ENCODE results near the gene WNT6. TPM values are rescaled to one million over a fixed set of nuclear protein-coding genes. Genes with fewer than 3 reads are reported as not detected.

Gene WNT6
- total RNA-seq, 4 donors from 2014 or later: 1.3 to 4.2 (median 4.0) TPM

DNA sequence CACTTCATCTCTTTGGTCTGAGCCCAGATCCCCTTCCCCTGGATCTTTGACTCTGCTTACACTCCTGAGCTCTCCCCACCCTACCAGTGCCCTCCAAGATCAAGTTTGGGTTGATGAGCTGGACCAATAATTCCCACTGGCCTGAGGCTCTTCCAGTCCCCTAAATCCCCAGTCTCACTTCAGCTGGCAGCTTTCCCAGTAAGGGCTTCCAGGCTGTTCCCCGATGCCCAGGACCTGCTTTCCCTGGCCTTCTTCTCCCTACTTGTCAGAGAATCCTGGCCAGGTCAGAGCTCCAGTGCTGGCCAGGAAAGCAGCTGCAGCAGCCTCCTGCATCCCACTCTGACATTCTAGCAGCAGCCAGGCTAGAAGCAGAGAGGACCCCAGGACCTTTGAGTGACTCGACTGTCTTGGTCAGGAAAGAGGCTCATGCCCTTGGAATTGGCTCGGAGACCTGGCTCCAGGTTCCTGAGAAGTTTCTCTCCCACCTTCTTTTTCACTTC, 3.5 kb downstream of the WNT6 start:
- H3K4me1 ChIP-seq: peaks cover 0 to 32% (median 15%) of the 10 kb centered on the region in 3 donors
- TF ChIP-seq EP300 (IDR thresholded peaks at IDR 0.05) (no peak), POLR2AphosphoS5 (IDR thresholded peaks at IDR 0.05) (no peak), POLR2A (IDR thresholded peaks at IDR 0.05) (no peak)
- TF ChIP-seq, protein P1, sequence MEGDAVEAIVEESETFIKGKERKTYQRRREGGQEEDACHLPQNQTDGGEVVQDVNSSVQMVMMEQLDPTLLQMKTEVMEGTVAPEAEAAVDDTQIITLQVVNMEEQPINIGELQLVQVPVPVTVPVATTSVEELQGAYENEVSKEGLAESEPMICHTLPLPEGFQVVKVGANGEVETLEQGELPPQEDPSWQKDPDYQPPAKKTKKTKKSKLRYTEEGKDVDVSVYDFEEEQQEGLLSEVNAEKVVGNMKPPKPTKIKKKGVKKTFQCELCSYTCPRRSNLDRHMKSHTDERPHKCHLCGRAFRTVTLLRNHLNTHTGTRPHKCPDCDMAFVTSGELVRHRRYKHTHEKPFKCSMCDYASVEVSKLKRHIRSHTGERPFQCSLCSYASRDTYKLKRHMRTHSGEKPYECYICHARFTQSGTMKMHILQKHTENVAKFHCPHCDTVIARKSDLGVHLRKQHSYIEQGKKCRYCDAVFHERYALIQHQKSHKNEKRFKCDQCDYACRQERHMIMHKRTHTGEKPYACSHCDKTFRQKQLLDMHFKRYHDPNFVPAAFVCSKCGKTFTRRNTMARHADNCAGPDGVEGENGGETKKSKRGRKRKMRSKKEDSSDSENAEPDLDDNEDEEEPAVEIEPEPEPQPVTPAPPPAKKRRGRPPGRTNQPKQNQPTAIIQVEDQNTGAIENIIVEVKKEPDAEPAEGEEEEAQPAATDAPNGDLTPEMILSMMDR (IDR thresholded peaks at IDR 0.05): no peak
- H3K9me3 ChIP-seq: no peaks in the 10 kb centered on the region
- WGBS, 2 donors (ENCODE audit: low coverage in 1 of 2): 55% methylated on average over 3 of the region's 3 CpGs; no CpG with 5 or more reads in 1 of the 2 donors
- peaks cover 100% of the 10 kb centered on the region for H3K27me3 ChIP-seq
- H3K27ac ChIP-seq: no peak overlapping the region
- no peak overlapping the region for H3K4me3 ChIP-seq
- H3K36me3 ChIP-seq: no peaks in the 10 kb centered on the region
- no peak for ATAC-seq

- WGBS, 2 donors (ENCODE audit: low coverage in 1 of 2): no CpG with 5 or more reads among the region's 4 CpGs
- Histone ChIP-seq H3K36me3 (no peaks in the 10 kb centered on the region), H3K27ac (no peak overlapping the region), H3K4me1 (peaks cover 0 to 12% (median 6%) of the 10 kb centered on the region in 3 donors), H3K9me3 (no peaks in the 10 kb centered on the region), H3K27me3 (peaks cover 99% of the 10 kb centered on the region), H3K4me3 (no peak overlapping the region)
- ATAC-seq: no peak
- TF ChIP-seq POLR2A (IDR thresholded peaks at IDR 0.05) (no peak), POLR2AphosphoS5 (IDR thresholded peaks at IDR 0.05) (no peak), EP300 (IDR thresholded peaks at IDR 0.05) (no peak)
- TF ChIP-seq, protein P1 (IDR thresholded peaks at IDR 0.05): no peak
Observed at GRCh38 chr2:218865396-218865795, 5.8 kb downstream of the WNT6 start.

- TF ChIP-seq POLR2A (IDR thresholded peaks at IDR 0.05): no peak
- Histone ChIP-seq H3K36me3 (no peaks in the 10 kb centered on the region), H3K4me3 (no peak overlapping the region), H3K27me3 (peaks cover 99% of the 10 kb centered on the region), H3K9me3 (no peaks in the 10 kb centered on the region), H3K27ac (no peak overlapping the region), H3K4me1 (peaks cover 0 to 10% (median under 1%) of the 10 kb centered on the region in 3 donors)
- 20% methylated on average over 1 of the region's 6 CpGs; no CpG with 5 or more reads in 1 of the 2 donors for WGBS, 2 donors (ENCODE audit: low coverage in 1 of 2)
- ATAC-seq: no peak
Observed at GRCh38 chr2:218865999-218866398, 6.4 kb downstream of the WNT6 start.

GRCh38 chr2:218867900-218868299, 8.3 kb downstream of the WNT6 start:
- peaks cover 0 to 17% (median 6%) of the 10 kb centered on the region in 3 donors for H3K4me1 ChIP-seq
- TF ChIP-seq POLR2A (IDR thresholded peaks at IDR 0.05) (no peak), POLR2AphosphoS5 (IDR thresholded peaks at IDR 0.05) (no peak), EP300 (IDR thresholded peaks at IDR 0.05) (no peak)
- TF ChIP-seq, protein P1 (IDR thresholded peaks at IDR 0.05): no peak
- WGBS, 2 donors (ENCODE audit: low coverage in 1 of 2): 36% methylated on average over 4 of the region's 6 CpGs; no CpG with 5 or more reads in 1 of the 2 donors
- H3K4me3 ChIP-seq: no peak overlapping the region
- no peak overlapping the region for H3K27ac ChIP-seq
- H3K9me3 ChIP-seq: no peaks in the 10 kb centered on the region
- peaks cover 99% of the 10 kb centered on the region for H3K27me3 ChIP-seq
- ATAC-seq: no peak
- no peaks in the 10 kb centered on the region for H3K36me3 ChIP-seq

DNA sequence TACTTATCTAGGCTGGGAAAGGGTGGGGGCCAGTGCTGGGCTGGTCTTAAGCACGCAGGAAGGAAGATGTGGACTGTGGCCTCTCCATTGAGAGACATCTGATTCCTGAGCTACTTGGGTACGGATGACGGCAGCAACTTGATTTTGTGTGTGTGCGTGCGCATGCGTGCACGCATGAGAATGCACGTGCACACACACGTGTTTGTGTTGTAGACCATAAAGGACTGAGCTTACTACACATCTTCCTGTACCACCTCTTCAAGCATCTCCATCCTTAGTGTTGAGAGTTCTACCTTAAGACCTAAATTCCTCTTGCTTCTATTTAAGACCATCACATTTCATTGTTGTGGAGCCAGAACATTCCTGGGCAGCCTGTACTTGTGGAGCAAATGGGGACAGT, 9.5 kb downstream of the WNT6 start:
- TF ChIP-seq POLR2AphosphoS5 (IDR thresholded peaks at IDR 0.05): no peak
- TF ChIP-seq, protein P1 (IDR thresholded peaks at IDR 0.05): no peak
- TF ChIP-seq EP300 (IDR thresholded peaks at IDR 0.05): no peak
- no peak for TF ChIP-seq POLR2A (IDR thresholded peaks at IDR 0.05)
- Histone ChIP-seq H3K27me3 (peaks cover 99% of the 10 kb centered on the region), H3K36me3 (no peaks in the 10 kb centered on the region), H3K4me3 (no peak overlapping the region), H3K27ac (no peak overlapping the region), H3K4me1 (peaks cover 0 to 27% (median 6%) of the 10 kb centered on the region in 3 donors), H3K9me3 (no peaks in the 10 kb centered on the region)
- WGBS, 2 donors (ENCODE audit: low coverage in 1 of 2): 62 to 86% methylated on average over 5 to 6 of the region's 9 CpGs
- ATAC-seq: no peak
